Inflammatory macrophage treated with lipopolysaccharide for 1 hour (primary cell): ENCODE results near the gene UNC5A.

Source experiments
- DNase-seq, 2 donors: peaks; one replicate each; pipeline ENCODE4 v3.0.0-alpha.2; 2020 to 2022

The UNC5A gene

DNA sequence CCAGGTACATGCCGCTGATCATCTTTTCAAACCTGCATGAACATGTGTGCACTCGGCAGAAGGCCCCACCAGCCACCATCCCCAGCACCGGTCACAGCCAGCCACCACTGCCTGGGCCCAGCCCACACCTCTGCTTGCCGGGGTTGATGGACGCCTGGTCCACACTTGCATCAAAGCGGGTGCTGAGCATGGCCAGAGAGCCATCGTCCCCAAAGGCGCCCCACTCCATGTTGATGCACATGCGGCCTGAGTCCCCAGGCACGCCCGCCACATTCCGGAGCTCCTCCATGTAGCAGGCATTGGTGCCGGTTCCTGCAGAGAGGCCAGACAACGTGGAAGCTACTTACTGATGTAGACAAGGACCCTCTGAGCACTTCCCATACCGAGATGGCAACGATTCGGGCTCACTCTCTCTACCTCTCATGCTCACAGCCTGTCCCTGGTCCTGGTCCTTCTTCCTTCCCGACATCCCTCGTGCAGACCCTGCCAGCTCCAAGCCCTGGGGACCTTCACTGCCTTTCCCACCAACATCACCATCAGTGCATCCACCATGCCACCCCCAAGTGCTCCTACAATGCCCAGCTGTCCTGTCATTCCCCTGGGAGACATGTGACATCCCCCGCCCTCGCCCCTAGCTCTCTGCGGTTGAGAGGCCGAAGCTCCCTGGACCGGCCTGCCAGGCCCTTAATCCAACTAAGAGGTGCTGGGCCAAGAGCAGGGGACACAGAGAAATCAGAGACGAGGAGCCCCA, 71.6 kb downstream of the UNC5A start:
- DNase-seq, result no peak

DNA sequence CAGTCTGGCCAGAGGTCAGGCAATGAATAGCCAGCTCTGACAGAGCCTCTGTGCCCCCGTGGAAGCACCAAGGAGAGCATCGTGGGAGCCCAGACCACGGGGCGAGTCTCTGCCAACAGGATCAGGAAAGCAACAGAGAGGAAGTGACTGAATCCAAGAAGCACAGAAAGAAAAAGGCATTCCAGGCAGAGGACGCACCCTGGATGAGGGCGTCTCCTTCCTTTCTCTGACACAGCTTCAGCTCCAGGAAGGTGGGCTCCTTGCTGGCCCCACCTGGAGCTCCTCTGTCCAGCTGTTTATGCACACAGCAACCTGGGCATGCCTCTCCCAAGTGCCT, 72.2 kb downstream of the UNC5A start:
- DNase-seq, result no peak

DNA sequence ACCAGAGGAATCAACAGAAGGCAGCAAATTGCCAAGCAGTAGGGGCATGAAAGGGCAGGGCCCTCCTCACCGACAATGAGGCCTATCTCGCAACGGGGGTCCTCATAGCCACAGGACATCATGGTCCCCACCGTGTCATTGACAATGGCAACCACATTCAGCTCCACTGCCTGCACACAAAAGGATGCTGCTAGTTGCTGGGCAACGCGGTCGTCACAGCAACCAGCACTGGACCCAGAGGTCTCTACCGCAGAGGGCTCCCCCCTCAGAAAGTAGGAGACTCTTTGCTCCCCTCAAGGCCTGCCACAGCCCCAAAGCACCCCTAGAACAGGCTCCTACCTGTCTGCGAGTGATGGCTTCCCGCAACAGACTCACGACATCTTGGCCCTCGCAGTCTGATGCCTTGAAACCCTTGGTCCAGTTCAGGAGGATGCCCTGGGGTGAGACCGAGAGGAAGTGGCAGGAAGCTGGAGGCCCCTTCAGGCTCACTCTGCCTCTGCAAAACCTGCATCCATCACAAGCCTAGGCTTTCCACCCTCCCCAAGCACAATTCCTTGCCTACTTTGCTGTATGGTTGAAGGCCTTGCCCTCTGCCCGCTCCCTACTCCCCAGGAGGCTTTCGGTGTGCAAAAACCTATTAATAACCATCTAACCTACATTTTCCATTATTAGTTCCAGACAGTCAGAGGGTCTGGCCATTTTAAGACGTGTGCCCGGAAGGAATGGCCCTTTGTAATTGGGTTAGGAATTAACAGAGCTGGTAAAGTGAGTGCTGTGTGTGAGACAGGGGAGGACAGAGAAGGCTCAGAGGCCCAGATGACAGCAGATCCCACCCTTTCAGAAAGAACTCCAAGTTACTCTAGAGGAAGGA, 73.6 kb downstream of the UNC5A start:
- no peak for DNase-seq

DNA sequence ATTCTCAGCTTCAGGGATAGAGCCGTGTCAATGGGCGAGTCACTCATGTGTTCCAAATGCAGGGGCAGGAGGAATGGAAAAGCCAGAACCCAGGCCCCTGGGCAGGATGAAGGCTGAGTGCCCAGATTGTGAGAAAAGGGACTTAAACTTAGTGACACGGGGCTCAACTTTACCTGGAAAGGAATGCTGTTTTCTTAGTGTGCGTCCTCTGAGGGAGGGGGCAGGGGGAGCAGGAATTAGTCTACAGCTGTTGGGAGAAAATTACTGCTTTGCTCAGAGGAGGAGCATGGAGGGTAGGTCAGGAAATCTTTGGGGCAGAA, 74.2 kb downstream of the UNC5A start:
- DNase-seq, result no peak

DNA sequence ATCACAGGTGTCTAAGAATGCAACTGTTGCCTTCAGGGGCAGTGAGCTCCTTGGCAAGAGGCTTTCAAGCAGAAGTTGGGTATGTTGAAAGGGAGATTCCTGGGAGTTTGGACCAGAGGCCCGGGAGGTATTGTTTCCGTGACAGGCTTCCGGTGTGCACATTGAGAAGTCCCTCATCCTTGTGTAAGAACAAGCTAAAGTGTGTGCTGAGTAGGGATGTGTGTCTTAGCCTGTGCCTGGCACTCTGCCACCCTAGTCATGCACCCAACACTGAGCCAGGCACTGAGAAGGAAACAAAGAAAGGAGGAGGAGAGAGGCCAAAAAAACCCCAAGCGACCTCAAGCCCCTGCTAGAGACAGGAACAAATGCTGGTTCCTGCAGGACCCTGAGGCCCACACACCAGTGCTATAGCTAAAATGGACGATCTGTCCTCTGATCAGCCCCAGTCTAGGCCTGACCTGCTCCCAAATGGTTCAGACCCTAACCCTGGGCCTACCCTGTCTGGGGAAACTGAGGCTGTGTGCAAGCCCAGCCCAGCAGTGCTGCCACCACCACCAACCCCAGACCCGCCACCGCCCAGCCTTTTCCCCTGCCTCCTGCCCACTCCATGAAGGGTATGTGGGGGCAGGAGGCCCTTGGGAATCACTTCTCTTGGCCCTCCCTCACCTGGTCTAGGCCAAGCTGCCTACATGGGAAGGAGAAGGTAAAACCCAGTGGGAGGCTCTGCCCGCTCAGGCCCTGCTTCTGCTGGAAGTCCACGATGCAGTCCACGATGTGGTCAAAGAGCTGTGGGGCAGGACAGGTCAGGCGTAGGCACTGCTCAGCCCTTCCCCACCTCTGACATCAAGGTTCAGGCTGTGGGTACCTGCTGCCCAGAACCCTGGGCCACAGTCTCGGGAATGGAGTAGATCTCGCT, 76.2 kb downstream of the UNC5A start:
- no peak for DNase-seq

DNA sequence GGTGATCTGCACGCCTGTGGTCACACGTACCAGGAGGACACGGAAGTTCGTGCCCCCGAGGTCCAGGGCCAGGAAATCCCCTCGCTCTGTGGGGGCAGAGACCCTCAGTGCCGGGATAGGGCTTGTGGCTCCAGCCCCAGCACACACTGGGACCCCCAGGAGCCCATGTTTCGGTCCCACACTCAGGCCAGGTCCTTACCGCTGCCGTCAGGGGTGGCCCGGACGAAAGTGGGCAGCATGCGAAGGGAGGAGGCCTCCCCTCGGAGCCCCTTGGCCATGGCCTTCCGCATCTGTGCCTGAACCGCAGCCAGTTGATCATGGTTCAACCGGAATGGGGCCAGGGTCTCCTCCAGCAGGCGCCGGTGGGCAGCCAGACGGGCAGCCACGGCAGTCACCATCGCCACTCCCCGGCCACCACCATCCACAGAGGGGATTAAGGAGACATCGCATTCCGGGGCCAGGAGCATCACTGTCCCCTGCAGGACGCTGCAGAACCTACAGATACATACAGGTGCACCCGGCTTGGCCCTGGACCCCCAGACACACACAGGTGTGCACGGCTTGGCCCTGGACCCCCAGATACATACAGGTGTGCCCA, 77.0 kb downstream of the UNC5A start:
- no peak for DNase-seq

DNA sequence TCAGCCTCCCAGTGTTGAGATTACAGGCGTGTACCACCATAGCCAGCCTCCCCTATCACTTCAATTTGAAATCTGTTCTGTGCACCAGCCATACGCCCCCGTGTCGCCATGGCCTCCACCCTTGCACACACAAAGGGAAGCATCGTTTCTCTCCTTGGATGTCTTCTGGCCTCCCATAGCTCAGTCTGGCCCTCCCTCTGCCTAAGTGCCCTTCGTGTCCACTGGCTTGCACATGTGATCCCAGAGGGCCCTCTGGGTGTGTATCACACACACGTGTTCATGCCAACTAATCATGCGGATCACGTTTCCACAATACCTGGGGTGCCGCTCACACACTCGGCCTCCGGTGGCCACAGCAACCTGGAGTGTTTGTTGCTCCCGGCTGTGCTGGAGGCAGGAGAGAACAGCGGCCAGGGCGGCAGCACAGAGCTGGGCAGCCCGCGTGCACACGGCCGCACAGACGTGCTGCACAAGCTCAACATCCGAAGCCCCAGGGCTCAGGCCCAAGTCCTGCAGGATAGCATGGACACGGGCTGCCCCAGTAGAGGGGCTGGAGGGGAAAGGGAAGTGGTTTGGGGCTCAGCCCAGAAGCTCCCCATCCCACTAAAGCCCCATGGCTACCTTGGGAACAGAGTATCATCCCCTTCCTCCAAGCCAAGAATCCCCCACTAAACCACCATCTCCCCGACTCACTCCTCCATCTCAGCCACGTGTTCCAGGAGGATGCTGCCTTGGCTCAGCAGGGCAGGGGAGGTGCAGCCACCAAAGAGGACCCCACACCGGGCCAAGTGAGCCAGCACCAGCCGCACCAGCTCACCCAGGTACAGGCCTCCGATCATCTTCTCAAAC, 77.9 kb downstream of the UNC5A start:
- no peak for DNase-seq

DNA sequence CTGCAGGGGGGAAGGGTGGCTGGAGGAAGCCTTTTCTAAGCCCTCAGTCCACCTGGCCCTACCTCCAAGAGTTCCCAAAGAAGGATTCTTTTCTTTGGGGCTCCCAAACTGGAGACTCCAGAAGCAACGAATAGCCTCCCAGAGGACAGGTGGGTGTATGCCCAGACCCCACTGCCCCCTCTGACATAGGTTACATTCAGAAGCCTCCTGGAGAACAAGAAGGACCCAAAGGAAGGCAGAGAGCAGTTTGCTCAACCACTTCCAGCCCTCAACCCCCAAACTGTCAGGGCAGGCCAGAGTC, 78.5 kb downstream of the UNC5A start:
- no peak for DNase-seq

DNA sequence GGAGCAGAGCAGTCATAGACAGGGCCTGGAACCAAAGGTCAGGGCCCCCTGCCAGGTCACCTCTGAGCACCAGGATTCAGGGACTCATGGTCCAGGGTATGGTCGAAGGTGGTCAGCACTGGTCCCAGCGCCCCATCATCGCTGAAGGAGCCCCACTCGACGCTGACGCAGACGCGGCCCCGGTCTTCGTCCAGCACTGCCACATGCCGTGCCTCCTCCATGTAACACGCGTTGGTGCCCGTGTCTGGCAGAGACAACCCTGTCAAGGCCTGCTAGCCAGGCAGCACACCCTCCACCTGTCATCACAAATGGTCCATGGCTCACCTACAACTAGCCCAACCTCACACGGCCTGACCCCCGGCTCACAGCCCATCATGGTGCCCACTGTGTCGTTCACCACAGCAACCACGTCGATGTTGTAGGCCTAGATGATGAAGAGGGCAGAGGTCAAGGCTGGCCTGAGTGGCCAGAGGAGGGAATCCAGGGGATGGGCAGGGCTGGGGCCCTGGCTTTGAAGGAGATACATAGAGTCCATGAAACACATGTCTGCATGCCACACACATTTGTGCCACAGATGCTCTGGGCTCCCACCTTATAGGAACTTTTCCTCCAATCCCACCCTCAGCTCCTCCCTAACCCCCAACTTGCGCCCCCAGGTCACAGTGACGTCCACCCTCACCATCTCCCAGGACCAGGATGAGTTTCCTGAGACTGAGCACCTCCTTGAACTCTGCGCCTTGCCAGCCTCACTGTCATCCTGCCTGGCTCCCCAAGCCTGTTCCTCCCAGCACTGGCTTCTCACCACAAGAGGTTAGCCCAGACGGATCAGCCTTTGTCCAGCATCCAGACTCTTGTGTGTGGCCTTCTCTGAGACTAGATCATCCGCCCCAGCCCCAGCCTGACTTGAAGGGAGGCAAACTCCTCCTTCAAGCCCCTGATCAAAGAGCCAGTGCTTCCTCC, 79.2 kb downstream of the UNC5A start:
- DNase-seq, result no peak

DNA sequence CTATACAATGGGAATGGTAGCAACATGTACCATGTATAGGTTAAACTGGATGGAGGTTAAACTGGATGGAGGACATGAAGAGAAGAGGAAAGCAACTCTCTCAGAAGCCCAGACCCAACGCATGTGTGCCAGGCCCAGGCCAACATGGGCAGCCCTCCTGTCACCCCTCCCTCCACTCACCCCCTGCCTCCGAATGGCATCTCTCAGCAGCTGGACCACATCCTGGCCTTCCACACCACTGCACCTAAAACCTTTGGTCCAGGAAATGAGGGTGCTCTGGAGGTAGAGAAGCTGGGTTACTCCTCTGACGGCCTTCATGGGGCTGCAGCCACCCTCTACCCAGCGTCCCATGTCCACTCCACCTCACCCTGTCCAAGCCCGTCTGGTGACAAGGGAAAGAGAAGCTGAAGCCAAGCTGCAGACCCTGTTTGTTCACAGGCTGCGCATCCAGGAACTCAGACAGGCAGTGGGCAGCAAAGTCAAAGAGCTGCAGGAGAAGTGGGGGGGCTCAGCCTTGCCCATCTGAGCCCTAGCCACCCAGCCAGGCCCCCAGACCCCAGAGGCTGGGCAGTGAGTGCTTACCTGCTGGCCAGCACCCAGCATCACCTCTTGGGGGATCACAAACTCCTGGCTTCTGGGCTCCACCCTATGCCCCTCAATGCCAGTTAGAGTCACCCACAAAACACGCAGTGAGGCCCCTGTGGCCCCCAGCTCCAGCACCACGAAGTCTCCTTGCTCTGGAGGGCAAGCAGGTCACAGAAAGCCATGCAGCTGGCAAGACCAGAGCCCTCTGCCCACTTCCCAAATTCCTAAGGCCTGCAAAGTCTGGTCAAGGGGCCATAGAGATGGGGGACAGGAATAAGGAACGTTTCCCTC, 80.3 kb downstream of the UNC5A start:
- no peak for DNase-seq

DNA sequence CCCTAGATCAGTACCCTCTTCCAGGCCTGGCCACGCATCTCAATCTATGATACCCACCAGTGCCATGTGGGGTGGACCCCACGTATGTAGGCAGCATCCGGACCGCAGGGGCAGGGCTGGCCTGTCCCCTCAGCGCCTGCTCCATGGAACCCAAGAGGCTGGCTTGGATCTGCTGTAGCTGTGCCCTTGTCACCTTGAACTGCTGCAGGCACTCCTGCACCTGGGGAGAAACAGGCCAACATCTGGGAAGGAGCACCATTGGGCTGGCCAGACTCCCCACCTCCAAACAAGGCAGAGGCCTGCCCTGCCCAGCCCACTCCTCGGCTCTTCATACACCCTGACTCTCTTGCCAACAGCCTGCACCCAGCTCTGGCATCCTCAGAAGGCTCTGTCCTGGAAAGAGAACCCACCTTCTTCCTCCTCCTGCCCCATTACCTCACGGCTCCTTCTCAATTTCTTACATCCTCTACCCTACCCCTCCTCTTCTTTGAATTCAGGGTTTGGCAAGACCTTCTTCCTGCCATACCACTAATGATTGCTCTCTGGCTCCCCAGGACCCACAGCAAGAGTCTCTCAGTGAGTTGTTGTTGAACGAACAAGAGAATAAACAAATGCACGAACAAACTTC, 81.1 kb downstream of the UNC5A start:
- DNase-seq, result no peak

DNA sequence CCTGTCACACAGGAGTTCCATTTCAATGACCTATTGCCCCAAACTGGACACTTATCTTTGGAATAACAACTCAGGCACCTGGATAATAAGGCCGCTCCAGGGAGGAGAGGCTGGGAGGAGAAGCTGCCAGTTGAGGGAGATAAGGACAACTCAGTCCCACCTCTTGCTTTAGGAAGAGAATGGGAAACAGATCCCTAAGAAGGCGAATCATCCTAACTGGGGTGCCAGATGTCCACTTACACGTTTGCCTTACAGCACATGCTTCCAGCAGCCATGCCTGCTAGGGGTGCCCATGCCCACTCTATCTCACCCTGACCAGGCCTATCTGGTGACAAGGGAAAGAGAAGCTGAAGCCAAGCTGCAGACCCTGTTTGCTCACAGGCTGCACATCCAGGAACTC, 82.3 kb downstream of the UNC5A start:
- DNase-seq, result no peak

DNA sequence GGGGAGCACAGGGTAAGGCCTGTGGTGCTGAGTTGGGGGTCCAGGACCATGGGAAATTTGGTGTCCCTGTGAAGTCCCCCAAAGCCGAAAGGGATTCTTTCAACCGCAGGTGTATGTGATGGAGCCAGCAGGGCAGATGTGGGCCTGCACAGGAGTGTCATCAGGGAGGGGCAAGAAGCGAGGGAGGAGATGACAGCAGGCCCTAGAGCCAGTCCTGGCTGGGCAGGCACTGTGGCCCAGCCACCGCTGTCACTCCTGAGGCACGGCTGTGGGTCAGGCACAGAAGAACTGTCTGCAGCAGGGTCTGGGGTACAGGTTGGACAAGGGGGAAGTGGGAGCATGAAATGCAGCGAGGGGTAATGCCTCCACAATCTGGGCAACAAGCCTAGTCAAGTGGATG, 83.9 kb downstream of the UNC5A start:
- no peak for DNase-seq

DNA sequence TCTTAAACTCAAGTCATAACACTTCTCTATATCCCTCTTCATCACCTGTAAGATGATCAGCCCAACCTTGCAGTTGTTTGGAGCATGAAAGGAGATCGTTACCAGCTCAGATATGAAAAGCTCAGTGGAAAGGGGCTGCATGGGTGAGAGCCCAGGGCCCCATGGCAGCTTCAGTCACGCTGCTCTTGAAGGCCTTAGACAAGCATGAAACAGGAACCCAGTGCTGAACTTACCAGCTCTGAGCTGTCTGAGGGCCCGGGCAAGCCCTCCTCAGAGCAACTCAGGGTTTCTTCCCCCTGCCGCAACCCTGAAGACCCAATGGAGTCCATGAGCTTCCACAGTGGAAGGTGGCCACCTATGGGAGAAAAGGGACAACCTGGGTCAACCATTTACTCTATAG, 85.5 kb downstream of the UNC5A start:
- DNase-seq, result no peak

DNA sequence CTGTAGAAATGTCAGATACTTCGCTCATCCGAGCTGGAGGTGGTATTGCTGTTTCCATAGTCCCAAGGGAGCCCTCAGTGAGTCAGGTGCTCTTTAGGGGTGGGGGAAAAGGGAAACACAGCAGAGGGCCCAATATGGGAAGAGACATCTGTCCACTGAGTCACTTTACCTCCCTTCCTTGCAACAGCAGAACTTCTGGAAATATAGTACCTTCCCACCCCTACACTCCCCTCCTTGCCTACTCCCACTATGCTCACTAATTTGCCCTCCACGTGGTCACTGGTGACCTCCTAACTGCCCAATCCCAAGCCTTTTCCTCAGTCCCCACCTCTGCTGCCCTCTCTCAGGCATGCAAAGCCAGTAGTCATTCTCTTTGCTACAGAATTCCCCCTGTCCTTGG, 86.9 kb downstream of the UNC5A start:
- DNase-seq, result peak; percentile 29 to 81

DNA sequence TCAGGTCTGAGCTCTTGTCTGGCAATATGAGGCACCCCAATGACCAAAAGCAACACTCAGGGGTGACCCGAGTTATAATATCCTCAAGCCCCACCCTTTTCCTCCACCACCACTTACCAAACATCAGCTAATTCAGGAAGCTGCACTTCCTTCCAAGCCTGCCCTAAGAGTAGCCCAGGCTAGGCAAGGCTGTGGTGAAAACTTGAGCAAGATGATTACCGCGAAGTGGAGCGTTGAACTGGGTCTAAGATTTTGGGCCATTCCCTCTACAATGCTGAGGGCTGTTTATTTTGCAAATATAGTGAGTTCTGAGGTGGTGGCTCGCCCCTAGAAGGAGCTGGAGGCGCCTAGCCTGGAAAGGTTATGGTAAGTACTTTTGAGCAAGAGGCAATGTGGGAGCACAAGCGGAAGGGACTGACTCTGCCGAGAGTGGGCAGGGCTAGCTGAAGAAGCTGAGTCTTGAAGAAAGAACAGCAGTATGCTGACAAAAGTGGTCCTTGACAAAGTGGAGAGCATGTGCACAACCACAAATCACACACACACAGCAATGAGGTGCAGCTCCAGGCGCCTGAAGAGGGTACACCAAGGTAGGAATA, 89.0 kb downstream of the UNC5A start, which contains the start of gene HK3:
TSS of gene HK3 (minus strand) at position 51 of the 596 bp plus-strand sequence. CDS start 3,187 bp downstream, outside the sequence.
- DNase-seq, result peak; percentile 80

DNA sequence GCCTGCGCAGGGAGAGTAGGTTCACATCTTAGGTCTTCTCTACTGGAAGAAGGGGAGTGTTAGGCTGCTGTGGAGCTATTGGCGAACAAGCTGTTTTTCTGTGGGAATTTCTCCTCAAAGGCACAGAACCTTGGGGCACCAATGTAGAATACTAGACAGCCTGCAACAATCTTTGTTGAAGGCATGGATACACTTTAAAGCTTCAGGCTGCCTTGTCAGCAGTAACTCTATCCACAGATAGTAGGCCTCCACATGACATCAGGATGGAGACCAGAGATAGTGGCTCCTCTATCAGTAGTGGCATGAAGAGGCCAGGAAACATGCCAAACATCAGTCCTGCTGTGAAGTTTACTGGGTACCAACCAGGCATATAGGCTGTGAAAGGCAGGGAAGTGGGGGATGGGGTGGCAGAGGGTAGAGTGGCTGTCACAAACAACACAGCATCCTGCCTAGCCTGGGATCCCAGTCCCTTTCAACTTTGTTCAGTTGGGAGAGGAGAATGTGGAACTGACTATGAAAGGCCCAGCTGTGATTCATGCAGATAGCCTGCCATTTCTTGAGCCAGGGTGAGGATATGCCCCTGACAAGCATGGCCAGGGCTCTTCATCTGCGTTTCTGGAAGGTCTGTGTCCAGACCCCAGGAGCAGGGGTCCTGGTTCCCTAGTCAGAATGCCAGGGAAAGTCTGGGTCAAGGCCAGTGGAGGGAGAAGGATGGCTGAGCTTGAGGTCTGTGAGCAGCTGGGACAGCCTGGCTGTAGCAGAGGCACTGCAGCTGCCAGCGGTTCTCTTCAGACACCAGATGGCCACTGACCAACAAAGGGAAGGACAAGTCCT, 89.8 kb downstream of the UNC5A start:
- peak in 1 of 2 donors; percentile 19 for DNase-seq

DNA sequence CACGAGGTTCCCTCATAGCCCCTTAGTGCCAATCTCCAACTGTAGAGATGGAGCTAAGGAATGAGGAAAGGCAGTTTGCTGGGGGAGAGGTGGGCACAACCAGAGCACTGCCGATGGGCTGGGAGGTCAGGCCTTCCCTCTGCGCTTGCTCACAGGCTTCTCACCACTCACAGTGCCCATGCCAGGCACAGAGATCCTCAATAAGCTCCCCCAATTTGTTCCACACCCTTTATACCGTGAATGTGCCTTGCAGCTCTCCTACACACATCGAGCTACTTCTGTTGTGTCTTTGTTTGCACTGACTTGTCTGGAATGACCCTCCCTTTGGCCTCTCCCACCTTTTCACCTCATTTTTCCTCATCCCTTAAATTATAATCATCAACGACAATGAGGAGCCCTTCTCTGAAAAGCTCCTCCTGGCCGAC, 90.4 kb downstream of the UNC5A start:
- no peak for DNase-seq
